Raji (cell line): ENCODE data around the gene POLR1G.

Experiments
- POLR2A ChIP-seq: IDR thresholded peaks from 2 replicates; pipeline ENCODE4 v1.6.1; 2011; ENCODE audit warnings: low read depth, low read length, control low read depth; ENCODE audit not compliant: insufficient read depth

POLR1G gene

GRCh38 chr19:45450012-45450333, 43.5 kb downstream of the POLR1G start:
- peak; percentile 70 for TF ChIP-seq POLR2A

- no peak; the same call in 1 of the 2 replicates for TF ChIP-seq POLR2A
Measured at GRCh38 chr19:45451131-45451849, 44.8 kb downstream of the POLR1G start.

- TF ChIP-seq POLR2A, result no peak
Measured at GRCh38 chr19:45451850-45452387, 45.5 kb downstream of the POLR1G start.

- no peak for TF ChIP-seq POLR2A
Measured at GRCh38 chr19:45455707-45456499, 49.5 kb downstream of the POLR1G start.

- TF ChIP-seq POLR2A, result no peak
Measured at GRCh38 chr19:45456500-45456815, 50.0 kb downstream of the POLR1G start.

- no peak for TF ChIP-seq POLR2A
Measured at GRCh38 chr19:45457776-45458175, 51.3 kb downstream of the POLR1G start.
